GM19395 (cell line): ENCODE results near the gene ANKIB1.

ENCODE experiments used
- ATAC-seq: cut with Tn5 transposase; IDR thresholded peaks from one replicate; pipeline ENCODE4 v1.9.1; 2021; ENCODE audit warnings: mild to moderate bottlenecking, moderate library complexity; ENCODE audit not compliant: unreplicated experiment

ANKIB1 gene

GRCh38 chr7:92266415-92267241, 20.9 kb downstream of the ANKIB1 start:
- no peak for ATAC-seq

- no peak for ATAC-seq
Measured at GRCh38 chr7:92268921-92269320, 23.1 kb downstream of the ANKIB1 start.

DNA sequence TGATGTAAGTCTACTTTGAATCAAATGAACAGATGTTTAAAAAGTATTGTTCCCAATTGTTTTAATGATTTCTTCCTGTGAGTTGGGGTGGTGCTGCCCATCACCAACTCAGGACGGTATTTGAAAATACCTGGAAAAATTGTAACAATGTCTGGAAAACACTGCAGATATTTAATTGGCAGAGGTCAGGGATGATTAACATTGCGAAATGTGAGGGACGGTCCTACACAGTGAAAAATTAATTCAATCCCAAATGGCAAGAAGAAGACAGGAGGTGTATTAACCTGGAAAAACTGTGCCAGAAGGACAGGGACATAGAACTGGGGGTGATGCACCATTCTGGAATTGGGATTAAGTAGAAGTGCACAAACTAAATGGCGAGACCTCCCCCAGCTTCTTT, 29.6 kb downstream of the ANKIB1 start:
- no peak for ATAC-seq

GRCh38 chr7:92276460-92276864, 30.7 kb downstream of the ANKIB1 start:
- ATAC-seq: peak; percentile 89

- no peak for ATAC-seq
Measured at GRCh38 chr7:92279396-92280031, 33.7 kb downstream of the ANKIB1 start.

DNA sequence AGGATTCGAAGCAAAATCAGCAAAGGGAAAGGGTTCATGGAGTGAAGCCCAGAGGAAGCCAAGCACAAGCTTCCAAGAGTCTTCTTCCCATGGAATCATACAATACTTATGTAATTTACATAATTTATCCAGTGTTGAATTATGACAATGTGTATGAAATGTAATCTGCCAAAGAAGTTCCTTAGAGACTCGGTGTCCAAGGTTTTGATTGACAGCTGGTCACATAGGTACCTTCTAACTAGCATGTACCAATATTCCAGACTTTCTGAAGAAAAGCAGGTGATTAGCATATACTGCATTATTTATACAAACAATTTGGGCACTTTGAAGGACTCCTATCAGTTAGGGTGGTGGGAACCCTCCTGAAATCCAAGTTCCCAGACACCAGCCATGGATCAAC, 35.3 kb downstream of the ANKIB1 start:
- no peak for ATAC-seq

DNA sequence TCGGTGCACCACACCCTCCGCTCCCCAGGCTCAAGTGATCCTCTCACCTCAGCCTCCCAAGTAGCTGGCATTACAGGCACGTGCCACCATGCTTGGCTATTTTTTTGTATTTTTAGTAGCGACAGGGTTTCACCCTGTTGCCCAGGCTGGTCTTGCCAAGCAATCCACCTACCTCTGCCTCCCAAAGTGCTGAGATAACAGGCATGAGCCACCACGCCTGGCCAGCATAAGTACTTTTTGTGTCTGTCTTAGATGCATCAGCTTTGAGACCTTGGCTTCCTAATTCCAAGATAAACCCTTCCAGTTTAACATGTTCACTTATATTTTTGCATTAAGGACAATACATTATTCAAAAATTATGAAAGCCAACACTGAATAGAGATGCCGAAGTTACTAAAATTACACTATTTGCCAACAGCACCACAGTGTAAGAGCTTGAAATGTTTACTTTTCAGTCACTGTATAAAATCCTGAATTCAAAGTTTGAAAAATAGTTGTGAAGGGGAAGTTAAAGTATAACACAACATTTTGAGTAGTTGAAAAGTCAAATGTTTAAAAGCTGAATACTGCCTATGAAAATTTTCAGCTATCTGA, 36.5 kb downstream of the ANKIB1 start:
- ATAC-seq: no peak

DNA sequence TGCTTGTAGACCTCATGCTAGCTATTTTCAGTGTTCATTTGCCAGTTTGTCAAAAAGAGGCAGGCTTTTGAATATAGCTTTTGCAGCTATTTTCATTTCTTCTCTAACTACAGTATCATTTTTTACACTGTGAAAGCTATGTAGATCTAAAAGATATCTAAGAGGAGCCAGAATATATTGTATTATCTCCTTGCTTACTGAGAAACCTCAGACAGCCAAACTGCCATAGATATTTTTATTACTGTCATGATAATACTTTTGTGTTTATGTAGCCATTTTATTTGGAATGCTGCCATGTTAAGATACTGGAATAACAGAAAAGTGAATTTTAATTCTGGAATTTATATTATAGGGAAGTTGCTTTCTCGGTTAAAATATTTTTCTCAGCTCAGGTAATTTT, 37.2 kb downstream of the ANKIB1 start:
- no peak for ATAC-seq

- ATAC-seq: no peak
Measured at GRCh38 chr7:92289321-92289720, 43.5 kb downstream of the ANKIB1 start.

DNA sequence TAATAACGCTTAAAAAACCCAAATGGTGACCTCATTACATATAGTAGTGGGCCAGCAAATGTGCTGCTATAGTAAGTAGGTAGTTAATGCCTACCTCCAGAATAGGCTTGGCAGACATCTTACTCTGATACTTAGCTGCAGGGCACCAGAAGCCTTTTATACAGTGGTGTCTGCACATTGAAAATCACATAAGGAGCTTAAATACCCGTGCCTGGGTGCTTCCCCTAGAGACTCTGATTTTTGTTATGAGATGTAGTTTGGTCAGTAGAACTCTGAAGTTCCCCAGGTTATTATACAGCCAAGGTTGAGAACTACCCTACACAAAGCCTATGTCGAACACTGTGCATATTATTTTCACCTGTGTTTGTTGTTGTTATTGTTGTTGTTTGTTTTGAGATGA, 47.2 kb downstream of the ANKIB1 start:
- no peak for ATAC-seq

DNA sequence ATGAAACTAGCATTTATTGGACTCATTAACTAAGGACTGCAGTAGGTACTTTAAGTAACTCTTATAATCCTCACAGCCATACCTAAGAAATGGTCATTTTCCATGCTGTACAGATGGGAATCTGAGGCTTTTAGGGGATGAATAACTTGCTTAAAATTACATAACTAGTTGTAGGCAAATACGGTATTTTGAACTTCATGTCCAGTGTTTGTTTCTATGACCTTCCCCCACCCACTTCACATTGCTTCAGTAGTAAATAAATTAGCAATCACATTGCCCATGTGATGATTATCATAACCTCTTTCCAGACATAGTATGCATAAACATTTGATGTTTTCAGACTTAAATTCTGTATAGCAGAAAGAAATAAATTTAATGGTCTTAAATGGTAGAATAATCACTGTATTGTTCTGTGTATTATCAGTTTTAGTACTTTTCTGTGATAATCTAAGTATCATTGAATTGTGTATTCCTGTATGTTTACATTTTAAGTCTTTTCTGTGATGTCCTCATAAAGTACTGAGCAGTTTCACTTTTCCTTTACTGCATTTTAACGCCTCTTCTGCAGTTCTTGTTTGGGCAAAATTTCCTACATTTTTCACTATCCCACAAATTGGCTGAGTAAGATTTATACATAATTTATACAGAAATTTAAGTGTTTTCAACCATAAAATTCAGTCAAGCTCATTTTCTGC, 48.3 kb downstream of the ANKIB1 start:
- ATAC-seq: no peak

GRCh38 chr7:92295391-92295790, 49.6 kb downstream of the ANKIB1 start:
- no peak for ATAC-seq

- no peak for ATAC-seq
Measured at GRCh38 chr7:92296235-92296634, 50.5 kb downstream of the ANKIB1 start.

- no peak for ATAC-seq
Measured at GRCh38 chr7:92296880-92297445, 51.2 kb downstream of the ANKIB1 start.

GRCh38 chr7:92297736-92298135, 52.0 kb downstream of the ANKIB1 start:
- ATAC-seq: no peak

DNA sequence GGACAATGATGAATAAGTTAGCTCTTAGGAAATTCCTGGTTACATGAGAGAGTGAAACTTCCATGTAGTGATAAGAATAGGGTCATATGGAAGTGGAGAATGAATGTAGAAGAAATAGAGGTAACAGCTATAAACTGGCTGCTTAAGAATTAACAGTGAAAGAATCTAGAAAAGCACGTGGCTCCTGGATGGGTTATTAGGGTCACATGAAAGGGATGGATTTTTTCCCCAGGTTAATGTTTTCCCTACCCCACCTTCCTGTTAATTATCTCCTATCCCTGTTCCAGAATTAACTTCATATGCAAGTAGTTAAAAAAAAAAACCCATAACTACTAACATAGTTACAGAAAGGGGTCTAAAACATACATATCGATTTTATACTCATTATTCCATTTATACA, 58.0 kb downstream of the ANKIB1 start:
- no peak for ATAC-seq

GRCh38 chr7:92304406-92304893, 58.7 kb downstream of the ANKIB1 start:
- no peak for ATAC-seq

GRCh38 chr7:92306153-92306552, 60.4 kb downstream of the ANKIB1 start:
- ATAC-seq: no peak

DNA sequence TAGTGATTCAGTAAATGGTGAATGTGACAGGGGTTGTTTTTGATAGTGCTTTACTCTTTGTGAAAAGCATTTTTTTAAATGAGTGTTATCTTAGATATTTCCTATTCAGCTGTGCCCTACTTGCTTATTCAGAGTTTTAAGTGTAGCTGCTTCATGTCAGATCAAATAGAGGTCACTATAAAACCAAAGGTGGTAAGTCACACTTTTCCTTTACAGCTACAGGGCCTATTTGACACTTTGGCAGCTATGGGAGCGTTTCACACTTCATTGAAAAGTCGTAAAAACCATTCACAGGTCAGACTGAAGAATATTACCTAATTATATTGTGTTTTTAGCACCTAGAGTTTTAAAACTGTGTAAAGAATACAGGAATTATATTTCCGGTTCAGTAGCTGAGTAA, 67.3 kb downstream of the ANKIB1 start:
- no peak for ATAC-seq

DNA sequence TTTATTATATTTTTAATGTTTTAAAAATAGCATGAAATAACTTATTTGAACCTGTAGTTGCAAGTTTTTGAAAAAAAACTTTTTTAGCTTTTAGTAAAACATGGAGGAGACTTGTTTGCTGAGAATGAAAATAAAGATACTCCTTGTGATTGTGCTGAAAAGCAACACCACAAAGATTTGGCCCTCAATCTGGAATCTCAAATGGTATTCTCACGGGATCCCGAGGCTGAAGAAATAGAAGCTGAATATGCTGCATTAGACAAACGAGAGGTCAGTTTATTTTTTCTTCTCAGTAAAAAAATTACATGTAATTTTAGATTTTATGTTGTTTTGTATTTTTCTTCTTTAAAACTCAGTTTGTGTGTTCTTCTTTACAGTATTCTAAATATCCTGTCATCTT, 73.5 kb downstream of the ANKIB1 start:
- ATAC-seq: no peak

- ATAC-seq: no peak
Measured at GRCh38 chr7:92325173-92325572, 79.4 kb downstream of the ANKIB1 start.
